WTC11 (cell line): ENCODE data around the gene UBE2H. TPM values are rescaled to one million over a fixed set of nuclear protein-coding genes. Genes with fewer than 3 reads are reported as not detected.
A peak's percentile ranks its signal among the peaks of the same experiment; 100 is the strongest.

ENCODE experiments used
- ATAC-seq: fragments of 200-7000 bp; cut with Tn5 transposase; 2 replicates; pipeline ENCODE4 v1.10.0; 2021; ENCODE audit warnings: mild to moderate bottlenecking, moderate library complexity
- CTCF ChIA-PET: fragments of 300-600 bp; sonication (Branson Sonifier 250); formaldehyde crosslinking; loops from one replicate; lab custom pipeline; 2021; ENCODE audit warnings: antibody characterized with exemption; lab: Charles Lee
- POLR2A ChIA-PET: fragments of 350-600 bp; sonication (Branson Sonifier 250); formaldehyde crosslinking; loops from one replicate; lab custom pipeline; 2021; ENCODE audit warnings: antibody characterized with exemption; lab: Charles Lee
- DNase-seq: peaks from one replicate; pipeline ENCODE4 v3.0.0; 2021; ENCODE audit warnings: low spot score
- H3K27ac Mint-ChIP-seq: 2 replicates; pipeline ENCODE4 v1.8.0; 2021; ENCODE audit warnings: mixed read lengths
- H3K27me3 Mint-ChIP-seq: 2 replicates; pipeline ENCODE4 v1.8.0; 2021; ENCODE audit warnings: low read depth, mild to moderate bottlenecking, moderate library complexity, mixed read lengths
- H3K36me3 Mint-ChIP-seq: 2 replicates; pipeline ENCODE4 v1.8.0; 2021; ENCODE audit warnings: mixed read lengths
- H3K4me1 Mint-ChIP-seq: 2 replicates; pipeline ENCODE4 v1.8.0; 2022; ENCODE audit warnings: mixed read lengths
- H3K4me3 Mint-ChIP-seq: 2 replicates; pipeline ENCODE4 v1.8.0; 2021; ENCODE audit warnings: mild to moderate bottlenecking, moderate library complexity, mixed read lengths
- H3K9me3 Mint-ChIP-seq: 2 replicates; pipeline ENCODE4 v1.8.0; 2021; ENCODE audit warnings: mixed read lengths
- ARID4B ChIP-seq: sonication (generic); formaldehyde crosslinking; IDR thresholded peaks from 2 replicates; pipeline ENCODE4 v1.8.0; 2023; ENCODE audit warnings: missing genetic modification reagents, mild to moderate bottlenecking, borderline replicate concordance
- ATF1 ChIP-seq: sonication (generic); formaldehyde crosslinking; IDR thresholded peaks from 2 replicates; pipeline ENCODE4 v1.8.1; 2023; ENCODE audit warnings: mild to moderate bottlenecking, moderate library complexity, missing genetic modification reagents
- E2F5 ChIP-seq: sonication (generic); formaldehyde crosslinking; IDR thresholded peaks from 2 replicates; pipeline ENCODE4 v1.8.1; 2022; ENCODE audit warnings: mild to moderate bottlenecking, moderate library complexity, missing genetic modification reagents
- IRF2 ChIP-seq: sonication (generic); formaldehyde crosslinking; IDR thresholded peaks from 2 replicates; pipeline ENCODE4 v1.8.0; 2022; ENCODE audit warnings: low read depth, missing genetic modification reagents, borderline replicate concordance
- KAT7 ChIP-seq: sonication (generic); formaldehyde crosslinking; IDR thresholded peaks from 2 replicates; pipeline ENCODE4 v1.8.1; 2023; ENCODE audit warnings: missing genetic modification reagents, mild to moderate bottlenecking, borderline replicate concordance
- PRRX2 ChIP-seq: fragments of 250-450 bp; sonication (Bioruptor Pico); IDR thresholded peaks from 2 replicates; pipeline ENCODE4 v1.8.0; 2021; ENCODE audit warnings: mild to moderate bottlenecking
- SMAD4 ChIP-seq: sonication (generic); formaldehyde crosslinking; IDR thresholded peaks from 2 replicates; pipeline ENCODE4 v1.8.0; 2022; ENCODE audit warnings: mild to moderate bottlenecking, missing genetic modification reagents
- SOX15 ChIP-seq: fragments of 250-450 bp; sonication (Bioruptor Pico); IDR thresholded peaks from 2 replicates; pipeline ENCODE4 v1.9.0; 2021; ENCODE audit warnings: mild to moderate bottlenecking
- USF1 ChIP-seq: sonication (generic); formaldehyde crosslinking; IDR thresholded peaks from 2 replicates; pipeline ENCODE4 v1.8.0; 2022; ENCODE audit warnings: mild to moderate bottlenecking, missing genetic modification reagents
- ZNF121 ChIP-seq: sonication (generic); formaldehyde crosslinking; IDR thresholded peaks from 2 replicates; pipeline ENCODE4 v1.8.0; 2023; ENCODE audit warnings: missing genetic modification reagents
- ZNF281 ChIP-seq: sonication (generic); formaldehyde crosslinking; IDR thresholded peaks from 2 replicates; pipeline ENCODE4 v1.8.0; 2023; ENCODE audit warnings: mild to moderate bottlenecking, missing genetic modification reagents
- total RNA-seq: library from RNA; stranded (reverse); gene quantifications from 3 replicates; pipeline ENCODE4 v1.2.3, GENCODE V29; 2021
- TF ChIP-seq, protein P1 (sequence below): sonication (generic); formaldehyde crosslinking; IDR thresholded peaks from 2 replicates; pipeline ENCODE4 v1.8.1; 2023; ENCODE audit warnings: mild to moderate bottlenecking, missing genetic modification reagents, moderate library complexity
- TF ChIP-seq, protein P2 (sequence below): fragments of 250-450 bp; sonication (Bioruptor Pico); IDR thresholded peaks from 2 replicates; pipeline ENCODE4 v1.8.0; 2021; ENCODE audit warnings: mild to moderate bottlenecking
- TF ChIP-seq, protein P3 (sequence below): sonication (generic); formaldehyde crosslinking; IDR thresholded peaks from 2 replicates; pipeline ENCODE4 v1.8.1; 2023; ENCODE audit warnings: mild to moderate bottlenecking, moderate library complexity, missing genetic modification reagents
- TF ChIP-seq, protein P4 (sequence below): fragments of 250-450 bp; sonication (Bioruptor Pico); IDR thresholded peaks from 2 replicates; pipeline ENCODE4 v1.9.0; 2021; ENCODE audit warnings: moderate library complexity, mild to moderate bottlenecking, inconsistent platforms, borderline replicate concordance
- TF ChIP-seq, protein P5 (sequence below): sonication (generic); formaldehyde crosslinking; IDR thresholded peaks from 2 replicates; pipeline ENCODE4 v1.8.0; 2022; ENCODE audit warnings: mild to moderate bottlenecking, missing genetic modification reagents

UBE2H gene
- total RNA-seq, 1 experiment from 2014 or later: 55.0 TPM

GRCh38 chr7:129946282-129946681 is 6.5 kb downstream of the UBE2H start:
- no peak for ATAC-seq
- H3K27ac Mint-ChIP-seq: peak overlapping the region; percentile 80
- POLR2A ChIA-PET: interaction anchor here (0.7 kb wide), 1 partner anchor 21 kb away, joined by 4 read pairs; no protein-coding TSS in a partner anchor
- TF ChIP-seq, protein P1, sequence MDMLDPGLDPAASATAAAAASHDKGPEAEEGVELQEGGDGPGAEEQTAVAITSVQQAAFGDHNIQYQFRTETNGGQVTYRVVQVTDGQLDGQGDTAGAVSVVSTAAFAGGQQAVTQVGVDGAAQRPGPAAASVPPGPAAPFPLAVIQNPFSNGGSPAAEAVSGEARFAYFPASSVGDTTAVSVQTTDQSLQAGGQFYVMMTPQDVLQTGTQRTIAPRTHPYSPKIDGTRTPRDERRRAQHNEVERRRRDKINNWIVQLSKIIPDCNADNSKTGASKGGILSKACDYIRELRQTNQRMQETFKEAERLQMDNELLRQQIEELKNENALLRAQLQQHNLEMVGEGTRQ: no peak
- TF ChIP-seq, protein P2, sequence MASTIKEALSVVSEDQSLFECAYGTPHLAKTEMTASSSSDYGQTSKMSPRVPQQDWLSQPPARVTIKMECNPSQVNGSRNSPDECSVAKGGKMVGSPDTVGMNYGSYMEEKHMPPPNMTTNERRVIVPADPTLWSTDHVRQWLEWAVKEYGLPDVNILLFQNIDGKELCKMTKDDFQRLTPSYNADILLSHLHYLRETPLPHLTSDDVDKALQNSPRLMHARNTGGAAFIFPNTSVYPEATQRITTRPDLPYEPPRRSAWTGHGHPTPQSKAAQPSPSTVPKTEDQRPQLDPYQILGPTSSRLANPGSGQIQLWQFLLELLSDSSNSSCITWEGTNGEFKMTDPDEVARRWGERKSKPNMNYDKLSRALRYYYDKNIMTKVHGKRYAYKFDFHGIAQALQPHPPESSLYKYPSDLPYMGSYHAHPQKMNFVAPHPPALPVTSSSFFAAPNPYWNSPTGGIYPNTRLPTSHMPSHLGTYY (CRISPR knock-in tag): no peak
- TF ChIP-seq KAT7 (no peak), PRRX2 (CRISPR knock-in tag) (no peak), SOX15 (CRISPR knock-in tag) (no peak), SMAD4 (CRISPR knock-in tag) (no peak), ATF1 (CRISPR knock-in tag) (no peak), USF1 (CRISPR knock-in tag) (no peak)
- TF ChIP-seq, all 79 proteins: peak for 0
- Mint-ChIP-seq H3K4me1 (peaks cover 16% of the 10 kb centered on the region), H3K36me3 (peaks cover 28% of the 10 kb centered on the region), H3K4me3 (no peak overlapping the region), H3K27me3 (no peaks in the 10 kb centered on the region), H3K9me3 (peaks cover 10% of the 10 kb centered on the region)
- CTCF ChIA-PET: no interaction called here
- no peak for DNase-seq

- ATAC-seq (no peak), DNase-seq (no peak)
- ChIA-PET POLR2A (no interaction called here), CTCF (no interaction called here)
- no peaks in the 10 kb centered on the region for H3K27me3 Mint-ChIP-seq
- peaks cover 10% of the 10 kb centered on the region for H3K9me3 Mint-ChIP-seq
- H3K27ac Mint-ChIP-seq: no peak overlapping the region
- H3K4me1 Mint-ChIP-seq: peaks cover 20% of the 10 kb centered on the region
- TF ChIP-seq E2F5 (CRISPR knock-in tag) (no peak), ZNF121 (CRISPR knock-in tag) (peak; percentile 58)
- H3K36me3 Mint-ChIP-seq: peaks cover 29% of the 10 kb centered on the region
- no peak overlapping the region for H3K4me3 Mint-ChIP-seq
Measured at GRCh38 chr7:129943352-129943751, 9.4 kb downstream of the UBE2H start.

DNA sequence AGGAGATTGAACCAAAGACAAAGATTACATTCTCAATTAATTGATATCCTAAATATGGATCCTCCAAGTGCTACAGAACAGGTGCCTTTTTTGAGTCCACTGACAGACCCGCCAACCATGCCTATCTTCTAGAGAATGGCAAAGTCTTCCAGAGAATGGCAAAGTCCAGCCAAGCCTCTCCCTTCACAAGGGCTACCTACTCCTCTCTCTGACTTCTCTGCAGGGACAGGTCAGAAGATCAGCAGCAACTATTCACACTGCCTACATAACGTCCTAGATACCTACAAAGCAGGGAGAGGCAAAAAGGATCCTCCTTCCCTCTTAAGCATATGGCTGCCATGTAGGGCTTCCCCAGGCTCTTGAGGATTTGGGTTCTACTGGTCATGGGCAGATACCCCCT is 12.4 kb downstream of the UBE2H start:
- TF ChIP-seq, protein P3, sequence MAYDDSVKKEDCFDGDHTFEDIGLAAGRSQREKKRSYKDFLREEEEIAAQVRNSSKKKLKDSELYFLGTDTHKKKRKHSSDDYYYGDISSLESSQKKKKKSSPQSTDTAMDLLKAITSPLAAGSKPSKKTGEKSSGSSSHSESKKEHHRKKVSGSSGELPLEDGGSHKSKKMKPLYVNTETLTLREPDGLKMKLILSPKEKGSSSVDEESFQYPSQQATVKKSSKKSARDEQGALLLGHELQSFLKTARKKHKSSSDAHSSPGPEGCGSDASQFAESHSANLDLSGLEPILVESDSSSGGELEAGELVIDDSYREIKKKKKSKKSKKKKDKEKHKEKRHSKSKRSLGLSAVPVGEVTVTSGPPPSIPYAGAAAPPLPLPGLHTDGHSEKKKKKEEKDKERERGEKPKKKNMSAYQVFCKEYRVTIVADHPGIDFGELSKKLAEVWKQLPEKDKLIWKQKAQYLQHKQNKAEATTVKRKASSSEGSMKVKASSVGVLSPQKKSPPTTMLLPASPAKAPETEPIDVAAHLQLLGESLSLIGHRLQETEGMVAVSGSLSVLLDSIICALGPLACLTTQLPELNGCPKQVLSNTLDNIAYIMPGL (CRISPR knock-in tag): no peak
- no peak for TF ChIP-seq IRF2
- TF ChIP-seq, protein P4, sequence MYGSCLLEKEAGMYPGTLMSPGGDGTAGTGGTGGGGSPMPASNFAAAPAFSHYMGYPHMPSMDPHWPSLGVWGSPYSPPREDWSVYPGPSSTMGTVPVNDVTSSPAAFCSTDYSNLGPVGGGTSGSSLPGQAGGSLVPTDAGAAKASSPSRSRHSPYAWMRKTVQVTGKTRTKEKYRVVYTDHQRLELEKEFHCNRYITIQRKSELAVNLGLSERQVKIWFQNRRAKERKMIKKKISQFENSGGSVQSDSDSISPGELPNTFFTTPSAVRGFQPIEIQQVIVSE: no peak
- TF ChIP-seq ARID4B: no peak
- TF ChIP-seq, protein P5, sequence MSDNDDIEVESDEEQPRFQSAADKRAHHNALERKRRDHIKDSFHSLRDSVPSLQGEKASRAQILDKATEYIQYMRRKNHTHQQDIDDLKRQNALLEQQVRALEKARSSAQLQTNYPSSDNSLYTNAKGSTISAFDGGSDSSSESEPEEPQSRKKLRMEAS: no peak
- no peak for TF ChIP-seq ZNF281 (CRISPR knock-in tag)
- DNase-seq: no peak
- POLR2A ChIA-PET: no interaction called here
- Mint-ChIP-seq H3K36me3 (peaks cover 23% of the 10 kb centered on the region), H3K4me3 (no peak overlapping the region), H3K27ac (0 out of 2 replicates have a peak overlapping the region, but pooled peaks have one; percentile 45), H3K27me3 (no peaks in the 10 kb centered on the region), H3K4me1 (peaks cover 11% of the 10 kb centered on the region), H3K9me3 (peaks cover 10% of the 10 kb centered on the region)
- ATAC-seq: no peak
- CTCF ChIA-PET: no interaction called here
